Osteoblast (primary cell): ENCODE data around the gene THAP7. TPM values are rescaled to one million over a fixed set of nuclear protein-coding genes. Genes with fewer than 3 reads are reported as not detected.

Source experiments
- DNase-seq: peaks from one replicate; pipeline ENCODE4 v3.0.0; 2011; ENCODE audit warnings: low spot score, mixed read lengths; ENCODE audit not compliant: insufficient read length; ENCODE audit errors: missing footprints
- H2AFZ ChIP-seq: 2 replicates; pipeline ENCODE4 v1.6.0; 2011; ENCODE audit warnings: mild to moderate bottlenecking, low read length
- H3K27ac ChIP-seq: 2 replicates; pipeline ENCODE4 v1.5.1; 2011; ENCODE audit warnings: mild to moderate bottlenecking, low read depth, low read length, moderate library complexity
- H3K27me3 ChIP-seq: 2 replicates; pipeline ENCODE4 v1.6.0; 2012; ENCODE audit warnings: mild to moderate bottlenecking, control low read depth, inconsistent platforms, low read length, moderate library complexity; ENCODE audit not compliant: insufficient read depth
- H3K36me3 ChIP-seq: 2 replicates; pipeline ENCODE4 v1.5.1; 2011; ENCODE audit warnings: mild to moderate bottlenecking, low read length, control low read depth, moderate library complexity; ENCODE audit not compliant: insufficient read depth
- H3K4me1 ChIP-seq: 2 replicates; pipeline ENCODE4 v1.5.1; 2011; ENCODE audit warnings: mild to moderate bottlenecking, low read length, control low read depth, moderate library complexity; ENCODE audit not compliant: insufficient read depth
- H3K4me2 ChIP-seq: 2 replicates; pipeline ENCODE4 v1.6.0; 2011; ENCODE audit warnings: mild to moderate bottlenecking, low read length; ENCODE audit not compliant: insufficient read depth
- H3K4me3 ChIP-seq: fragments of 200-600 bp; sonication (generic); 3 replicates; pipeline ENCODE4 v1.5.1; 2012; ENCODE audit warnings: mild to moderate bottlenecking, low read length, inconsistent platforms; ENCODE audit not compliant: insufficient read depth
- H3K79me2 ChIP-seq: 2 replicates; pipeline ENCODE4 v1.6.0; 2012; ENCODE audit warnings: mild to moderate bottlenecking, low read length, control low read depth, inconsistent platforms; ENCODE audit not compliant: insufficient read depth
- H3K9me3 ChIP-seq: 2 replicates; pipeline ENCODE4 v1.5.1; 2011; ENCODE audit warnings: low read depth, low read length, control low read depth
- H4K20me1 ChIP-seq: 2 replicates; pipeline ENCODE4 v1.6.0; 2012; ENCODE audit warnings: mild to moderate bottlenecking, low read length, control low read depth; ENCODE audit not compliant: insufficient read depth
- CTCF ChIP-seq: IDR thresholded peaks from 2 replicates; pipeline ENCODE4 v1.5.1; 2011; ENCODE audit warnings: mild to moderate bottlenecking, low read depth, low read length, moderate library complexity; ENCODE audit errors: extremely low read depth
- total RNA-seq: library from RNA; depleted of rRNA; stranded (reverse); fragments of >200 nt; gene quantifications from 2 replicates; pipeline ENCODE4 v1.2.3, GENCODE V29; 2012

Gene THAP7
- total RNA-seq, 1 donor: 24.2 TPM

- no peak overlapping the region for H2AFZ ChIP-seq
- peaks cover 31% of the 10 kb centered on the region for H3K27me3 ChIP-seq
- TF ChIP-seq CTCF: no peak
- no peak overlapping the region for H3K4me3 ChIP-seq
- H3K4me1 ChIP-seq: no peaks in the 10 kb centered on the region
- H4K20me1 ChIP-seq: peaks cover 3% of the 10 kb centered on the region
- H3K36me3 ChIP-seq: no peaks in the 10 kb centered on the region
- peak; percentile 82 for DNase-seq
- H3K27ac ChIP-seq: no peak overlapping the region
- H3K79me2 ChIP-seq: no peaks in the 10 kb centered on the region
- H3K9me3 ChIP-seq: no peaks in the 10 kb centered on the region
- no peak overlapping the region for H3K4me2 ChIP-seq
Measured at GRCh38 chr22:20963201-20964052, 38.5 kb downstream of the THAP7 start.

GRCh38 chr22:20962491-20962945 is 39.4 kb downstream of the THAP7 start:
- TF ChIP-seq CTCF: no peak
- Histone ChIP-seq H2AFZ (no peak overlapping the region), H3K27me3 (peaks cover 31% of the 10 kb centered on the region), H3K79me2 (no peaks in the 10 kb centered on the region), H3K9me3 (no peaks in the 10 kb centered on the region), H3K4me2 (no peak overlapping the region), H4K20me1 (peaks cover 3% of the 10 kb centered on the region), H3K36me3 (no peaks in the 10 kb centered on the region), H3K4me1 (peaks cover 5% of the 10 kb centered on the region), H3K4me3 (no peak overlapping the region), H3K27ac (no peak overlapping the region)
- no peak for DNase-seq

GRCh38 chr22:20960609-20961008 is 41.3 kb downstream of the THAP7 start:
- H3K27ac ChIP-seq: no peak overlapping the region
- H3K9me3 ChIP-seq: no peaks in the 10 kb centered on the region
- no peak for DNase-seq
- H3K4me3 ChIP-seq: no peak overlapping the region
- peaks cover 21% of the 10 kb centered on the region for H3K27me3 ChIP-seq
- no peaks in the 10 kb centered on the region for H3K79me2 ChIP-seq
- H3K4me2 ChIP-seq: no peak overlapping the region
- H3K36me3 ChIP-seq: no peaks in the 10 kb centered on the region
- peaks cover 6% of the 10 kb centered on the region for H4K20me1 ChIP-seq
- peaks cover 13% of the 10 kb centered on the region for H3K4me1 ChIP-seq
- TF ChIP-seq CTCF: no peak
- no peak overlapping the region for H2AFZ ChIP-seq

GRCh38 chr22:20959578-20960461 is 42.1 kb downstream of the THAP7 start:
- TF ChIP-seq CTCF: no peak
- no peak overlapping the region for H3K27ac ChIP-seq
- H3K4me3 ChIP-seq: no peak overlapping the region
- peaks cover 6% of the 10 kb centered on the region for H4K20me1 ChIP-seq
- no peak overlapping the region for H3K4me2 ChIP-seq
- peaks cover 13% of the 10 kb centered on the region for H3K4me1 ChIP-seq
- no peaks in the 10 kb centered on the region for H3K9me3 ChIP-seq
- H3K36me3 ChIP-seq: no peaks in the 10 kb centered on the region
- DNase-seq: no peak
- H3K79me2 ChIP-seq: no peaks in the 10 kb centered on the region
- no peak overlapping the region for H2AFZ ChIP-seq
- peaks cover 15% of the 10 kb centered on the region for H3K27me3 ChIP-seq
